ENCODE data around the gene RASA1.

- TF ChIP-seq CTCF (IDR thresholded peaks at IDR 0.05 in 4 of 5, conservative IDR thresholded peaks at IDR 0.05 in 1 of 5) (no peak), POLR2A (IDR thresholded peaks at IDR 0.05) (no peak)
Observed at GRCh38 chr5:87403409-87403808, 135.7 kb downstream of the RASA1 start.

All from gastrocnemius medialis (tissue), 4 donors.